NB4 (cell line): ENCODE results near the gene LRMDA.

Experiments
- DNase-seq: peaks from one replicate; pipeline ENCODE4 v3.0.0; 2010; ENCODE audit warnings: low read depth
- H3K4me3 ChIP-seq: one replicate; pipeline ENCODE4 v1.5.1; 2011; ENCODE audit warnings: mild to moderate bottlenecking, low read depth, low read length, moderate library complexity
- MYC ChIP-seq: IDR thresholded peaks from 2 replicates; pipeline ENCODE4 v1.6.1; 2011; ENCODE audit warnings: low read depth, low read length
- POLR2A ChIP-seq: IDR thresholded peaks from 2 replicates; pipeline ENCODE4 v1.6.1; 2011; ENCODE audit warnings: mild to moderate bottlenecking; ENCODE audit not compliant: insufficient read length; ENCODE audit errors: extremely low read depth
- TF ChIP-seq, protein P1 (sequence below): IDR thresholded peaks from one replicate; pipeline ENCODE4 v1.5.1; 2012; ENCODE audit warnings: low read depth, low read length
- TF ChIP-seq, protein P2 (sequence below): IDR thresholded peaks from 2 replicates; pipeline ENCODE4 v1.6.1; 2011; ENCODE audit warnings: low read depth, low read length

LRMDA gene

GRCh38 chr10:75806186-75806585 lies 374.8 kb downstream of the LRMDA start:
- H3K4me3 ChIP-seq = no peak overlapping the region
- no peak for DNase-seq
- TF ChIP-seq POLR2A = no peak
- TF ChIP-seq MYC = no peak
- TF ChIP-seq, protein P1, sequence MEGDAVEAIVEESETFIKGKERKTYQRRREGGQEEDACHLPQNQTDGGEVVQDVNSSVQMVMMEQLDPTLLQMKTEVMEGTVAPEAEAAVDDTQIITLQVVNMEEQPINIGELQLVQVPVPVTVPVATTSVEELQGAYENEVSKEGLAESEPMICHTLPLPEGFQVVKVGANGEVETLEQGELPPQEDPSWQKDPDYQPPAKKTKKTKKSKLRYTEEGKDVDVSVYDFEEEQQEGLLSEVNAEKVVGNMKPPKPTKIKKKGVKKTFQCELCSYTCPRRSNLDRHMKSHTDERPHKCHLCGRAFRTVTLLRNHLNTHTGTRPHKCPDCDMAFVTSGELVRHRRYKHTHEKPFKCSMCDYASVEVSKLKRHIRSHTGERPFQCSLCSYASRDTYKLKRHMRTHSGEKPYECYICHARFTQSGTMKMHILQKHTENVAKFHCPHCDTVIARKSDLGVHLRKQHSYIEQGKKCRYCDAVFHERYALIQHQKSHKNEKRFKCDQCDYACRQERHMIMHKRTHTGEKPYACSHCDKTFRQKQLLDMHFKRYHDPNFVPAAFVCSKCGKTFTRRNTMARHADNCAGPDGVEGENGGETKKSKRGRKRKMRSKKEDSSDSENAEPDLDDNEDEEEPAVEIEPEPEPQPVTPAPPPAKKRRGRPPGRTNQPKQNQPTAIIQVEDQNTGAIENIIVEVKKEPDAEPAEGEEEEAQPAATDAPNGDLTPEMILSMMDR = no peak
- TF ChIP-seq, protein P2, sequence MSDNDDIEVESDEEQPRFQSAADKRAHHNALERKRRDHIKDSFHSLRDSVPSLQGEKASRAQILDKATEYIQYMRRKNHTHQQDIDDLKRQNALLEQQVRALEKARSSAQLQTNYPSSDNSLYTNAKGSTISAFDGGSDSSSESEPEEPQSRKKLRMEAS = no peak

DNA sequence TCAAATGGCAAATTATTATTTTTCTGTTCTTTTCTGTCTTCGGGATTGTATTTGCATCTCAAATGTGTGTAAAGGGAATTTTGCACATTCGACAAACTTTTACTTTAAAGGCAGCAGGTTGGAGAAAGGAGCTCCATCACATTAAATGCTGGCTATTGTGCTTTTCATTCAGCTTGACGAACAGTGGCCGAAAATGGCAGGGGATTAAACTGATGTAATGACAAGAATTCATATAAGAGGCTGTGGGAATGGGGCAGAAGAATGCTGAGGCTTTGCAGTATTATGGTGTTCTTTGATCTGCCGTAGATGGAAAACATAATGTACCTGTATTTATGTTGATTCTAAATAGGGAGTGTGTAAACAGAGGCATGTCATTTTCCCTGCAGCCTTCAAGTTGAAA lies 376.0 kb downstream of the LRMDA start:
- no peak for DNase-seq
- TF ChIP-seq, protein P1 = no peak
- TF ChIP-seq, protein P2 = no peak
- TF ChIP-seq POLR2A (no peak), MYC (no peak)
- no peak overlapping the region for H3K4me3 ChIP-seq

GRCh38 chr10:75809003-75809402 lies 377.6 kb downstream of the LRMDA start:
- TF ChIP-seq, protein P1 = no peak
- TF ChIP-seq, protein P2 = no peak
- no peak for TF ChIP-seq MYC
- DNase-seq = no peak
- H3K4me3 ChIP-seq = no peak overlapping the region

GRCh38 chr10:75814014-75814413 lies 382.6 kb downstream of the LRMDA start:
- DNase-seq = no peak
- H3K4me3 ChIP-seq = no peak overlapping the region
- TF ChIP-seq MYC = no peak
- TF ChIP-seq, protein P1 = no peak
- no peak for TF ChIP-seq POLR2A
- TF ChIP-seq, protein P2 = no peak

DNA sequence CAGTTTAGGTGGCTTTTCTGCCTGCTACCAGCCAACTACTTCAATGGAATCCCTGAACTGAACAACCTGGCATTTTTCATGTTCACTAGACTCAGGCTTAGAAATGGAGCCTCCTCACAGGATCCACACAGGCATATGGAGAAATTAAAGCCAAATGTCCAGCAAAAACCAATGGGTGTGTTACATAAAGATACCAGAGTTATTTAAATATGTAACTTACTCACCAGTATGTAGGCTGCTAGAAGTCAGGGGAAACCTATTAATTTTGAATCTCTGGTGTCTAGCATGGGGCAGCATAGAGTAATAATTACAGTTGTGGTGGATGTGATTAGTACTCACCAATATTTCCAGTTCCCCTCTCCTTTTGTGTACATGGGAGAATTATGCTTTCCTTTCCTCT lies 383.6 kb downstream of the LRMDA start:
- no peak overlapping the region for H3K4me3 ChIP-seq
- TF ChIP-seq, protein P2 = no peak
- no peak for TF ChIP-seq MYC
- TF ChIP-seq, protein P1 = no peak
- no peak for TF ChIP-seq POLR2A
- DNase-seq = no peak

GRCh38 chr10:75817198-75817597 lies 385.8 kb downstream of the LRMDA start:
- no peak for DNase-seq
- TF ChIP-seq POLR2A (no peak), MYC (no peak)
- TF ChIP-seq, protein P1 = no peak
- TF ChIP-seq, protein P2 = no peak
- no peak overlapping the region for H3K4me3 ChIP-seq
